HEK293 (cell line): ENCODE measurements around the gene ZNF611.

Source experiments
- CTCF ChIA-PET: fragments of 350-600 bp; formaldehyde crosslinking; extraction: SDS; loops from one replicate; lab custom pipeline; 2021; ENCODE audit warnings: antibody characterized with exemption; lab: Yijun Ruan, JAX
- POLR2A ChIA-PET: fragments of 300-600 bp; formaldehyde crosslinking; extraction: SDS; loops from one replicate; lab custom pipeline; 2020; ENCODE audit warnings: antibody characterized with exemption, inconsistent platforms; lab: Yijun Ruan, JAX
- H3K27ac ChIP-seq: fragments of 200-500 bp; sonication (Bioruptor generic); 2 replicates; pipeline ENCODE4 v1.5.1; 2014; ENCODE audit warnings: low read depth, low read length, control low read depth, inconsistent platforms; ENCODE audit errors: extremely low read depth
- H3K36me3 ChIP-seq, 2 experiments: fragments of 200-500 bp in 1 of 2; sonication (Bioruptor generic) in 1 of 2; 1 replicate in 1 of 2; 2 replicates in 1 of 2; pipeline ENCODE4 v1.5.1; 2014 to 2017; ENCODE audit warnings: inconsistent platforms in 2 of 2, low read length in 2 of 2; ENCODE audit not compliant: control insufficient read depth in 2 of 2, insufficient read depth in 1 of 2
- H3K4me1 ChIP-seq: fragments of 200-500 bp; sonication (Bioruptor generic); 2 replicates; pipeline ENCODE4 v1.5.1; 2014; ENCODE audit warnings: mild to moderate bottlenecking, low read length, inconsistent platforms; ENCODE audit not compliant: control insufficient read depth, insufficient read depth
- H3K4me3 ChIP-seq: 2 replicates; pipeline ENCODE4 v1.5.1; 2011; ENCODE audit warnings: low read depth, mild to moderate bottlenecking, control low read depth, low read length, moderate library complexity
- H3K9me3 ChIP-seq: fragments of 200-500 bp; sonication (Bioruptor generic); 2 replicates; pipeline ENCODE4 v1.5.1; 2014; ENCODE audit warnings: low read depth, low read length, inconsistent platforms; ENCODE audit not compliant: control insufficient read depth, insufficient read depth
- FEZF1 ChIP-seq: fragments of 450-650 bp; formaldehyde crosslinking; IDR thresholded peaks from 2 replicates; pipeline ENCODE4 v1.5.1; 2016; ENCODE audit warnings: missing biosample characterization, missing genetic modification characterization
- SCRT1 ChIP-seq: fragments of 450-650 bp; formaldehyde crosslinking; IDR thresholded peaks from 2 replicates; pipeline ENCODE4 v1.5.1; 2016; ENCODE audit warnings: missing biosample characterization, missing genetic modification characterization, borderline replicate concordance
- ZBTB21 ChIP-seq: fragments of 450-650 bp; formaldehyde crosslinking; IDR thresholded peaks from 2 replicates; pipeline ENCODE4 v1.5.1; 2017; ENCODE audit warnings: missing biosample characterization, missing genetic modification characterization
- ZFHX2 ChIP-seq: fragments of 450-650 bp; formaldehyde crosslinking; conservative IDR thresholded peaks from 2 replicates; pipeline ENCODE4 v1.5.1; 2016; ENCODE audit warnings: missing biosample characterization, missing genetic modification characterization
- ZNF121 ChIP-seq: fragments of 450-650 bp; formaldehyde crosslinking; IDR thresholded peaks from 2 replicates; pipeline ENCODE4 v1.5.1; 2016; ENCODE audit warnings: missing biosample characterization, missing genetic modification characterization
- ZNF302 ChIP-seq: fragments of 450-650 bp; formaldehyde crosslinking; IDR thresholded peaks from 2 replicates; pipeline ENCODE4 v1.5.1; 2016; ENCODE audit warnings: missing biosample characterization, missing genetic modification characterization, low read depth
- ZNF354C ChIP-seq: fragments of 450-650 bp; formaldehyde crosslinking; IDR thresholded peaks from 2 replicates; pipeline ENCODE4 v1.5.1; 2016; ENCODE audit warnings: missing biosample characterization, missing genetic modification characterization, low read depth, borderline replicate concordance
- ZNF560 ChIP-seq: fragments of 450-650 bp; formaldehyde crosslinking; IDR thresholded peaks from 2 replicates; pipeline ENCODE4 v1.5.1; 2017; ENCODE audit warnings: missing biosample characterization, missing genetic modification characterization, borderline replicate concordance
- ZNF561 ChIP-seq: fragments of 450-650 bp; IDR thresholded peaks from 2 replicates; pipeline ENCODE4 v1.5.1; 2018; ENCODE audit warnings: missing biosample characterization, missing genetic modification characterization, borderline replicate concordance
- ZNF664 ChIP-seq: fragments of 450-650 bp; formaldehyde crosslinking; IDR thresholded peaks from 2 replicates; pipeline ENCODE4 v1.5.1; 2016; ENCODE audit warnings: missing biosample characterization, missing genetic modification characterization
- ZXDB ChIP-seq: fragments of 450-650 bp; formaldehyde crosslinking; IDR thresholded peaks from 2 replicates; pipeline ENCODE4 v1.5.1; 2016; ENCODE audit warnings: missing biosample characterization, missing genetic modification characterization
- TF ChIP-seq, protein P1 (sequence below): fragments of 450-650 bp; formaldehyde crosslinking; IDR thresholded peaks from 2 replicates; pipeline ENCODE4 v1.5.1; 2016; ENCODE audit warnings: missing biosample characterization, missing genetic modification characterization
- TF ChIP-seq, protein P2 (sequence below): fragments of 450-650 bp; formaldehyde crosslinking; IDR thresholded peaks from 2 replicates; pipeline ENCODE4 v1.5.1; 2016; ENCODE audit warnings: missing biosample characterization, missing genetic modification characterization
- TF ChIP-seq, protein P3 (sequence below): fragments of 450-650 bp; formaldehyde crosslinking; IDR thresholded peaks from 2 replicates; pipeline ENCODE4 v1.5.1; 2016; ENCODE audit warnings: missing biosample characterization, missing genetic modification characterization
- TF ChIP-seq, protein P4 (sequence below): fragments of 450-650 bp; formaldehyde crosslinking; conservative IDR thresholded peaks from 2 replicates; pipeline ENCODE4 v1.5.1; 2016; ENCODE audit warnings: low read depth, missing biosample characterization, missing genetic modification characterization
- TF ChIP-seq, protein P5 (sequence below): fragments of 450-650 bp; formaldehyde crosslinking; IDR thresholded peaks from 2 replicates; pipeline ENCODE4 v1.5.1; 2016; ENCODE audit warnings: missing biosample characterization, missing genetic modification characterization
- TF ChIP-seq, protein P6 (sequence below): fragments of 450-650 bp; formaldehyde crosslinking; optimal IDR thresholded peaks from 2 replicates; pipeline ENCODE3; 2016; ENCODE audit warnings: missing biosample characterization, mild to moderate bottlenecking, missing genetic modification characterization
- TF ChIP-seq, protein P7 (sequence below): fragments of 450-650 bp; formaldehyde crosslinking; IDR thresholded peaks from 2 replicates; pipeline ENCODE4 v1.5.1; 2016; ENCODE audit warnings: missing biosample characterization, missing genetic modification characterization

ZNF611 gene

DNA sequence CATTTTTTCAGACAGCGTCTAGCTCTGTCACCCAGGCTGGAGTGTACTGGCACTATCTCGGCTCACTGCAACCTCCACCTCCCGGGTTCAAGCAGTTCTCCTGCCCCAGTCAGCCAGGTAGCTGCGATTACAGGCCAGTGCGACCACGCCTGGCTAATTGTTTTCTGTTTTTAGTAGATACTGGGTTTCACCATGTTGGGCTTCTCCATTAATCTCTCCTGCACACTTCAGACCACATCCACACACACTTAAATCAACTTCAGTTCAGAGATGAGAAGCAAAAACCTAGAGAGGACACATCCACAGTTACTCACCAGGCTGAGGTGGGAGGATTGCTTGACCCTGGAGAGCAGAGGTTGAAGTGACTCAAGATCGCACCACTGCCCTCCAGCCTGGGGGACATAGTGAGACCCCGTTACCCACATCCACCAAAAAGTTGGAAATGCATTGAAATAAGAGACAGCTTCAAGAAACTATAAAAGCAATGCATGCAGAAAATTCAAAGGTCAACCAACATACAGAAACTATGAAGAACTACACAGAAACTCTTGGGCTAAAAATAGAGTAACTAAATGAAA, 42.3 kb downstream of the ZNF611 start:
- no peaks in the 10 kb centered on the region for H3K9me3 ChIP-seq
- POLR2A ChIA-PET, result no interaction called here

More for the DNA sequence above, 42.3 kb downstream of the ZNF611 start:
- H3K27ac ChIP-seq, result no peak overlapping the region
- CTCF ChIA-PET, result no interaction called here
- no peaks in the 10 kb centered on the region for H3K36me3 ChIP-seq
- no peak overlapping the region for H3K4me3 ChIP-seq
- H3K4me1 ChIP-seq, result no peaks in the 10 kb centered on the region
- TF ChIP-seq, protein P1, sequence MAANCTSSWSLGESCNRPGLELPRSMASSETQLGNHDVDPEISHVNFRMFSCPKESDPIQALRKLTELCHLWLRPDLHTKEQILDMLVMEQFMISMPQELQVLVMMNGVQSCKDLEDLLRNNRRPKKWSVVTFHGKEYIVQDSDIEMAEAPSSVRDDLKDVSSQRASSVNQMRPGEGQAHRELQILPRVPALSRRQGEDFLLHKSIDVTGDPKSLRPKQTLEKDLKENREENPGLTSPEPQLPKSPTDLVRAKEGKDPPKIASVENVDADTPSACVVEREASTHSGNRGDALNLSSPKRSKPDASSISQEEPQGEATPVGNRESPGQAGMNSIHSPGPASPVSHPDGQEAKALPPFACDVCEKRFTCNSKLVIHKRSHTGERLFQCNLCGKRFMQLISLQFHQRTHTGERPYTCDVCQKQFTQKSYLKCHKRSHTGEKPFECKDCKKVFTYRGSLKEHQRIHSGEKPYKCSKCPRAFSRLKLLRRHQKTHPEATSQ (tag by site-specific recombination), result no peak
- TF ChIP-seq, protein P2, sequence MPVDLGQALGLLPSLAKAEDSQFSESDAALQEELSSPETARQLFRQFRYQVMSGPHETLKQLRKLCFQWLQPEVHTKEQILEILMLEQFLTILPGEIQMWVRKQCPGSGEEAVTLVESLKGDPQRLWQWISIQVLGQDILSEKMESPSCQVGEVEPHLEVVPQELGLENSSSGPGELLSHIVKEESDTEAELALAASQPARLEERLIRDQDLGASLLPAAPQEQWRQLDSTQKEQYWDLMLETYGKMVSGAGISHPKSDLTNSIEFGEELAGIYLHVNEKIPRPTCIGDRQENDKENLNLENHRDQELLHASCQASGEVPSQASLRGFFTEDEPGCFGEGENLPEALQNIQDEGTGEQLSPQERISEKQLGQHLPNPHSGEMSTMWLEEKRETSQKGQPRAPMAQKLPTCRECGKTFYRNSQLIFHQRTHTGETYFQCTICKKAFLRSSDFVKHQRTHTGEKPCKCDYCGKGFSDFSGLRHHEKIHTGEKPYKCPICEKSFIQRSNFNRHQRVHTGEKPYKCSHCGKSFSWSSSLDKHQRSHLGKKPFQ, result no peak
- TF ChIP-seq, protein P3, sequence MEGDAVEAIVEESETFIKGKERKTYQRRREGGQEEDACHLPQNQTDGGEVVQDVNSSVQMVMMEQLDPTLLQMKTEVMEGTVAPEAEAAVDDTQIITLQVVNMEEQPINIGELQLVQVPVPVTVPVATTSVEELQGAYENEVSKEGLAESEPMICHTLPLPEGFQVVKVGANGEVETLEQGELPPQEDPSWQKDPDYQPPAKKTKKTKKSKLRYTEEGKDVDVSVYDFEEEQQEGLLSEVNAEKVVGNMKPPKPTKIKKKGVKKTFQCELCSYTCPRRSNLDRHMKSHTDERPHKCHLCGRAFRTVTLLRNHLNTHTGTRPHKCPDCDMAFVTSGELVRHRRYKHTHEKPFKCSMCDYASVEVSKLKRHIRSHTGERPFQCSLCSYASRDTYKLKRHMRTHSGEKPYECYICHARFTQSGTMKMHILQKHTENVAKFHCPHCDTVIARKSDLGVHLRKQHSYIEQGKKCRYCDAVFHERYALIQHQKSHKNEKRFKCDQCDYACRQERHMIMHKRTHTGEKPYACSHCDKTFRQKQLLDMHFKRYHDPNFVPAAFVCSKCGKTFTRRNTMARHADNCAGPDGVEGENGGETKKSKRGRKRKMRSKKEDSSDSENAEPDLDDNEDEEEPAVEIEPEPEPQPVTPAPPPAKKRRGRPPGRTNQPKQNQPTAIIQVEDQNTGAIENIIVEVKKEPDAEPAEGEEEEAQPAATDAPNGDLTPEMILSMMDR (tag by site-specific recombination), result no peak
- TF ChIP-seq, protein P4, sequence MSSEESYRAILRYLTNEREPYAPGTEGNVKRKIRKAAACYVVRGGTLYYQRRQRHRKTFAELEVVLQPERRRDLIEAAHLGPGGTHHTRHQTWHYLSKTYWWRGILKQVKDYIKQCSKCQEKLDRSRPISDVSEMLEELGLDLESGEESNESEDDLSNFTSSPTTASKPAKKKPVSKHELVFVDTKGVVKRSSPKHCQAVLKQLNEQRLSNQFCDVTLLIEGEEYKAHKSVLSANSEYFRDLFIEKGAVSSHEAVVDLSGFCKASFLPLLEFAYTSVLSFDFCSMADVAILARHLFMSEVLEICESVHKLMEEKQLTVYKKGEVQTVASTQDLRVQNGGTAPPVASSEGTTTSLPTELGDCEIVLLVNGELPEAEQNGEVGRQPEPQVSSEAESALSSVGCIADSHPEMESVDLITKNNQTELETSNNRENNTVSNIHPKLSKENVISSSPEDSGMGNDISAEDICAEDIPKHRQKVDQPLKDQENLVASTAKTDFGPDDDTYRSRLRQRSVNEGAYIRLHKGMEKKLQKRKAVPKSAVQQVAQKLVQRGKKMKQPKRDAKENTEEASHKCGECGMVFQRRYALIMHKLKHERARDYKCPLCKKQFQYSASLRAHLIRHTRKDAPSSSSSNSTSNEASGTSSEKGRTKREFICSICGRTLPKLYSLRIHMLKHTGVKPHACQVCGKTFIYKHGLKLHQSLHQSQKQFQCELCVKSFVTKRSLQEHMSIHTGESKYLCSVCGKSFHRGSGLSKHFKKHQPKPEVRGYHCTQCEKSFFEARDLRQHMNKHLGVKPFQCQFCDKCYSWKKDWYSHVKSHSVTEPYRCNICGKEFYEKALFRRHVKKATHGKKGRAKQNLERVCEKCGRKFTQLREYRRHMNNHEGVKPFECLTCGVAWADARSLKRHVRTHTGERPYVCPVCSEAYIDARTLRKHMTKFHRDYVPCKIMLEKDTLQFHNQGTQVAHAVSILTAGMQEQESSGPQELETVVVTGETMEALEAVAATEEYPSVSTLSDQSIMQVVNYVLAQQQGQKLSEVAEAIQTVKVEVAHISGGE (tag by site-specific recombination), result no peak
- TF ChIP-seq FEZF1 (no peak), ZNF302 (tag by site-specific recombination) (no peak), SCRT1 (tag by site-specific recombination) (no peak), ZNF561 (tag by site-specific recombination) (no peak), ZBTB21 (tag by site-specific recombination) (no peak), ZNF354C (tag by site-specific recombination) (no peak), ZXDB (tag by site-specific recombination) (no peak), ZNF560 (no peak), ZNF664 (tag by site-specific recombination) (no peak), ZFHX2 (tag by site-specific recombination) (no peak), ZNF121 (no peak)
- TF ChIP-seq, protein P5, sequence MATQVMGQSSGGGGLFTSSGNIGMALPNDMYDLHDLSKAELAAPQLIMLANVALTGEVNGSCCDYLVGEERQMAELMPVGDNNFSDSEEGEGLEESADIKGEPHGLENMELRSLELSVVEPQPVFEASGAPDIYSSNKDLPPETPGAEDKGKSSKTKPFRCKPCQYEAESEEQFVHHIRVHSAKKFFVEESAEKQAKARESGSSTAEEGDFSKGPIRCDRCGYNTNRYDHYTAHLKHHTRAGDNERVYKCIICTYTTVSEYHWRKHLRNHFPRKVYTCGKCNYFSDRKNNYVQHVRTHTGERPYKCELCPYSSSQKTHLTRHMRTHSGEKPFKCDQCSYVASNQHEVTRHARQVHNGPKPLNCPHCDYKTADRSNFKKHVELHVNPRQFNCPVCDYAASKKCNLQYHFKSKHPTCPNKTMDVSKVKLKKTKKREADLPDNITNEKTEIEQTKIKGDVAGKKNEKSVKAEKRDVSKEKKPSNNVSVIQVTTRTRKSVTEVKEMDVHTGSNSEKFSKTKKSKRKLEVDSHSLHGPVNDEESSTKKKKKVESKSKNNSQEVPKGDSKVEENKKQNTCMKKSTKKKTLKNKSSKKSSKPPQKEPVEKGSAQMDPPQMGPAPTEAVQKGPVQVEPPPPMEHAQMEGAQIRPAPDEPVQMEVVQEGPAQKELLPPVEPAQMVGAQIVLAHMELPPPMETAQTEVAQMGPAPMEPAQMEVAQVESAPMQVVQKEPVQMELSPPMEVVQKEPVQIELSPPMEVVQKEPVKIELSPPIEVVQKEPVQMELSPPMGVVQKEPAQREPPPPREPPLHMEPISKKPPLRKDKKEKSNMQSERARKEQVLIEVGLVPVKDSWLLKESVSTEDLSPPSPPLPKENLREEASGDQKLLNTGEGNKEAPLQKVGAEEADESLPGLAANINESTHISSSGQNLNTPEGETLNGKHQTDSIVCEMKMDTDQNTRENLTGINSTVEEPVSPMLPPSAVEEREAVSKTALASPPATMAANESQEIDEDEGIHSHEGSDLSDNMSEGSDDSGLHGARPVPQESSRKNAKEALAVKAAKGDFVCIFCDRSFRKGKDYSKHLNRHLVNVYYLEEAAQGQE (tag by site-specific recombination), result no peak
- TF ChIP-seq, protein P6, sequence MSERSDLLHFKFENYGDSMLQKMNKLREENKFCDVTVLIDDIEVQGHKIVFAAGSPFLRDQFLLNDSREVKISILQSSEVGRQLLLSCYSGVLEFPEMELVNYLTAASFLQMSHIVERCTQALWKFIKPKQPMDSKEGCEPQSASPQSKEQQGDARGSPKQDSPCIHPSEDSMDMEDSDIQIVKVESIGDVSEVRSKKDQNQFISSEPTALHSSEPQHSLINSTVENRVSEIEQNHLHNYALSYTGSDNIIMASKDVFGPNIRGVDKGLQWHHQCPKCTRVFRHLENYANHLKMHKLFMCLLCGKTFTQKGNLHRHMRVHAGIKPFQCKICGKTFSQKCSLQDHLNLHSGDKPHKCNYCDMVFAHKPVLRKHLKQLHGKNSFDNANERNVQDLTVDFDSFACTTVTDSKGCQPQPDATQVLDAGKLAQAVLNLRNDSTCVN (tag by site-specific recombination), result no peak
- TF ChIP-seq, protein P7, sequence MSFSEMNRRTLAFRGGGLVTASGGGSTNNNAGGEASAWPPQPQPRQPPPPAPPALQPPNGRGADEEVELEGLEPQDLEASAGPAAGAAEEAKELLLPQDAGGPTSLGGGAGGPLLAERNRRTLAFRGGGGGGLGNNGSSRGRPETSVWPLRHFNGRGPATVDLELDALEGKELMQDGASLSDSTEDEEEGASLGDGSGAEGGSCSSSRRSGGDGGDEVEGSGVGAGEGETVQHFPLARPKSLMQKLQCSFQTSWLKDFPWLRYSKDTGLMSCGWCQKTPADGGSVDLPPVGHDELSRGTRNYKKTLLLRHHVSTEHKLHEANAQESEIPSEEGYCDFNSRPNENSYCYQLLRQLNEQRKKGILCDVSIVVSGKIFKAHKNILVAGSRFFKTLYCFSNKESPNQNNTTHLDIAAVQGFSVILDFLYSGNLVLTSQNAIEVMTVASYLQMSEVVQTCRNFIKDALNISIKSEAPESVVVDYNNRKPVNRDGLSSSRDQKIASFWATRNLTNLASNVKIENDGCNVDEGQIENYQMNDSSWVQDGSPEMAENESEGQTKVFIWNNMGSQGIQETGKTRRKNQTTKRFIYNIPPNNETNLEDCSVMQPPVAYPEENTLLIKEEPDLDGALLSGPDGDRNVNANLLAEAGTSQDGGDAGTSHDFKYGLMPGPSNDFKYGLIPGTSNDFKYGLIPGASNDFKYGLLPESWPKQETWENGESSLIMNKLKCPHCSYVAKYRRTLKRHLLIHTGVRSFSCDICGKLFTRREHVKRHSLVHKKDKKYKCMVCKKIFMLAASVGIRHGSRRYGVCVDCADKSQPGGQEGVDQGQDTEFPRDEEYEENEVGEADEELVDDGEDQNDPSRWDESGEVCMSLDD (tag by site-specific recombination), result no peak
- TF ChIP-seq, all 188 proteins: peak for 0
